NCI-H345 (cell line): Measurements from ENCODE around the gene RTBDN.
A peak's percentile ranks its signal among the peaks of the same experiment; 100 is the strongest.

Source experiments
- DNase-seq: peaks from one replicate; lab custom pipeline; 2025; lab: John Stamatoyannopoulos, UW

Gene RTBDN

DNA sequence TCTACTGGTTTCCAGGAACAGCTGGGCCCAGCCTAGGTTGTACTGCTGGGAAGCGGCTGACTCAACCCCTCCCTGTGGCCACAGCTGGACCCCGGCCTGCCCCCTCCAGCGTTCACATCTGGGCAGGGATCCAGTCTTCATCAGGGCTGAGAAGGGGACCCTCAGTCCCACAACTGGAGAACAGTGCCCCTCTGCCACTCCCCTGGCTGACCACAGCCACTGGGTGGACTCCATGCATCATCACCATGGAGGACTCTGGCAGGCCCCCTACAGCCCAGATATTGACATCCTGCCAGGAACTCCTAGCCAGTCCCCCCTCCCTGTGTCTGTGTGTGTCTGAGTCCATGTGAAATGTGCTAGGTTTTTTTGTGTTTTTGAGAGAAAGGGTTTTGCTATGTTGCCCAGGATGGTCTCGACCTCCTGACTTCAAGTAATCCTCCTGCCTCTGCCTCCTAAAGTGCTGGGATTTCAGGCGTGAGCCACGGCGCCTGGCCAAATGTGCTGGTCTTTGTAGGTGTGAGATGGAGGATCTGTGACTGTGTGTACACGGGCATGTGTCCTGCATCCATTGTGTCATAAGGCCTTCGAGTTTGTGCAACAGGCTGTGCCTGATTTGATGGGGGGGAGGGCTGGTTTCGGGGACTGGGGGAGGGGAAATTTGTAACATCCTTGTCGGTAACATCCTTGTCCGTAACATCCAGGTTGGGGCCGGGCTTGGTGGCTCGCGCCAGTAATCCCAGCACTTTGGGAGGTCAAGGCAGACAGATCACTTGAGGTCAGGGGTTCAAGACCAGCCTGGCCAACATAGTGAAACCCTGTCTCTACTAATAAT is 55.0 kb downstream of the RTBDN start:
- DNase-seq = no peak

DNA sequence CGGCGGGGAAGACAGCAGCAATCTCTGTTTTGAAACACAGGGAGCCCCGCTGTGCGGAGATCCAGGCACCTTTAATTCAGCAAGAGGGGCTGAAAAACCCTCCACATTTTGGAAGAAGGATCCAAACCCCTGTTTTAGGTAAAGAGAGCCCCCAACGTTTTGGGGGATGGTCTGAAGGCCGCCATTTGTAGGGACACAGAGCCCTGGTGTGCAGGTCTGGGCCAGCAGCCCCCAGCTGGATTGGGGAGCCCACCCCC is 55.5 kb downstream of the RTBDN start:
- DNase-seq = no peak

DNA sequence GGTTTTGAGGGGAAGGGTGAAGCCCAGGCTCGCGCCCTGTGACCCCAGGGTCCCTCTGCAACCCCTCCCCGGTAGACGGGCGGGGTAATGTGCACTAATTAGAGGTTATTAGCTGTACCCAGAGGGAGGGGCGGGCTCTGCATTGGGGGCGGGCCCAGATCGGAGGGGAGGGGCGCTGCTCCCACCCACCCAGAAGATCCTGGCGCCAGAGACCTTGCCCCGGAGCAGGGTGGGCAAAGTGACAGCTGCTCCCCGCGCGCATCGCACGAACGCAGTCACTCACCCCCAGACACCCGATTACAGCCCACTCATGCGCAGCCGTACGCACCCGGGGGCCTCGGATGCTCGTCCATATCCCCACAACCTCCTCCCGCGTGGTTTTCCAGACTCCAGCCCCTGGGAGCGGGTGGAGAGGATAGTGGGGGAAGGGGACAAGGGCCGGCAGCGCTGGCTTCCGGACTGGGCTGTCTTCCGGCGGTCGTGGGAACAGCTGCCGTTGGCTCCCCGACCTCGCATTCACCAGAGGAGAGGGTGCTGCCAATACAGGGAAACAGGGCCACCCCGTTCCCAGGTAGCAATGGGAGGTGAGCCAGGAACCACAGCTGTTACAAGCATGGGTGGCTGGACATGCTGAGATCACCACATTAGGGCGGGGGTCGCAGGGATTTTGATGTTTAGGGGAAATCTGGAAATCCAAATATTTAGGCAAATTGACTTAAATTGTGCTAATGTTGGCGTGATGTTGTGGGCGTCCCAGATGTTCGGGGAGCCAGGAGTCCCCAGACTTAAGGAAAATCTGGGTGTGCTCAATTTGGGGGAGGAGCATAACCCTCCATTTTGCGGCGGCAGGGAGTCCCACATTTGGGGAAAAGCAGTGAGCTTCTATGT is 56.1 kb downstream of the RTBDN start:
- peak; percentile 23 for DNase-seq

DNA sequence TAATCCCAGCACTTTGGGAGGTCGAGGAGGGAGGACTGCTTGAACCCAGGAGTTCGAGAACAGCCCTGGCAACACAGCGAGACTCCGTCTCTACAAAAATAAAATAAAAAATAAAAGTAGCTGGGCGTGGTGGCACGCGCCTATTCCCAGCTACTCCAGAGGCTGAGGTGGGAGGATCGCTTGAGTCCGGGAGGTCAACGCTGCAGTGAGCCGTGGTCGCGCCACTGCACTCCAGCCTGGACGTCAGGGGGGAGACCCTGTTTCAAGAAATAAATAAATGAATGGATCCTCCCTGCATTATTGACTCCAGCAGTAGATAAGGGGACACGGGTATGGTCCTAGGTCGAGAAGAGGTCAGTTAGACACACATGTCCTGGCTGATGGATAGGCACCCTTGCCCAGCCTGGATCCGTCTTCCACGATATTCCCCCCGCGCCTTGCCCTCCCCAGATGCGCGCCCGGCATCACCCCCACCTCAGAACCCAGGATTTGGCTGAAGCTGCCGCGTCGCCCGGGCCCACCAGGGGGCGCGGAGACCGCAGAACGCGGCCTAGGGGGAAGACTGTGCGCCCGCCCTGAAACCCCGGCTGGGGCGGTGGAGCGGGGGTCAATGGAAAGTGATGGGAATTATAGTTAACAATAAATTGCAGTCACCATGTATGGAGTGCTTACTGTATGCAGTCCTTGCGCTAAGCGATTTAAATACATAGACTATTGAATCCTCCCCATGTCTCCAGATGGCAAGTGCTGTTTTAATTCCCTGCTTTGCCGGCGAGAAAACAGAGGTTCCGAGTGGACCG is 57.0 kb downstream of the RTBDN start:
- peak; percentile 44 for DNase-seq
